Jurkat, Clone E6-1 (cell line): ENCODE data around the gene CEP57L1.
A peak's percentile ranks its signal among the peaks of the same experiment; 100 is the strongest.
"Not testable (repeated sequence)": the region's sequence is repeated elsewhere in the genome, so short reads cannot be mapped to it uniquely, and the experiment has no call there.

Experiments
- DNase-seq: peaks from one replicate; pipeline ENCODE4 v3.0.0-alpha.2; 2011; ENCODE audit warnings: low read depth, low spot score
- H3K4me3 ChIP-seq: 2 replicates; pipeline ENCODE4 v1.5.1; 2011; ENCODE audit warnings: mild to moderate bottlenecking, low read length, control low read depth, moderate library complexity

The CEP57L1 gene

DNA sequence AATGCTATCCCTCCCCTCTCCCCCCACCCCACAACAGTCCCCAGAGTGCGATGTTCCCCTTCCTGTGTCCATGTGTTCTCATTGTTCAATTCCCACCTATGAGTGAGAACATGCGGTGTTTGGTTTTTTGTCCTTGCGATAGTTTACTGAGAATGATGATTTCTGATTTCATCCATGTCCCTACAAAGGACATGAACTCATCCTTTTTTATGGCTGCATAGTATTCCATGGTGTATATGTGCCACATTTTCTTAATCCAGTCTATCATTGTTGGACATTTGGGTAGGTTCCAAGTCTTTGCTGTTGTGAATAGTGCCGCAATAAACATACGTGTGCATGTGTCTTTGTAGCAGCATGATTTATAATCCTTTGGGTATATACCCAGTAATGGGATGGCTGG lies 52.9 kb downstream of the CEP57L1 start:
- DNase-seq, H3K4me3 ChIP-seq: not testable (repeated sequence)

DNA sequence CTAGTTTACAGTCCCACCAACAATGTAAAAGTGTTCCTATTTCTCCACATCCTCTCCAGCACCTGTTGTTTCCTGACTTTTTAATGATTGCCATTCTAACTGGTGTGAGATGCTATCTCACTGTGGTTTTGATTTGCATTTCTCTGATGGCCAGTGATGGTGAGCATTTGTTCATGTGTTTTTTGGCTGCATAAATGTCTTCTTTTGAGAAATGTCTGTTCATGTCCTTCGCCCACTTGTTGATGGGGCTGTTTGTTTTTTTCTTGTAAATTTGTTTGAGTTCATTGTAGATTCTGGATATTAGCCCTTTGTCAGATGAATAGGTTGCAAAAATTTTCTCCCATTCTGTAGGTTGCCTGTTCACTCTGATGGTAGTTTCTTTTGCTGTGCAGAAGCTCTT lies 53.4 kb downstream of the CEP57L1 start:
- not testable (repeated sequence) for H3K4me3 ChIP-seq, DNase-seq

DNA sequence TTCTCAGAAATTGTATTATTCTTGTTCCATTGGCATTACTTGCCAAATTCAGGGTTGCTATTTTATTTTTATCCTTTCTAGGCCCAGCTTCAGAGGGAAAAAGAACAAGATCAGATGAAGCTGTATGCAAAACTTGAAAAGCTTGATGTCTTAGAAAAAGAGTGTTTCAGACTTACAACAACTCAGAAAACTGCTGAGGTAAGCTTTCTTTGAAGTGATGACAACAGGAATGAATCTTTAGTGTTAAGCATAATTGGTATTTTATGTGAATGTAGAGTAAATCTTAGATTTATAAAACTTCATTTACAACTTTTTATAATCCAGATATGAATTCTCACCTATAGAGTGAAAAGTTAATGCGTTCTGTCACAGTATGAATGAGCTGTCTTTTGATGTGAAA lies 58.4 kb downstream of the CEP57L1 start:
- no peak for DNase-seq
- H3K4me3 ChIP-seq = no peak overlapping the region

DNA sequence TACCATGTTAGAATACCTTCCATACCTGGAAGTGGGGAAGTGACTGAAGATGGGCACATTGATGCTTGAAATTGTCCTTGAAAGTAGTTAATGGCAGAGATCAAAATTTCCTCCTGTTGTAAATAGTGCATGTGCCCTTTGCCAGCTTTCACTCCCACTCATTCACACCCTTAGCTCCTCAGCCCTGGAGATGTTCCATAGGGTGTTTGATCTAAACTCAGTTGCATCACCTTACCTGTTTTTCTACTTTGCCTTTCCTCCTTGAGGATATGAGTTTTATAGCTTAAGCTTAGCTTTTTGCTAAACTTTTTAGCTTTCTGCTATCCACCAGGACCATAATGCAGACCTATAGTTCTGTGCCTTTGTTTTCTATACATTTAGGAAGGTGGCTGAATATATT lies 69.0 kb downstream of the CEP57L1 start:
- no peak for DNase-seq
- no peak overlapping the region for H3K4me3 ChIP-seq

DNA sequence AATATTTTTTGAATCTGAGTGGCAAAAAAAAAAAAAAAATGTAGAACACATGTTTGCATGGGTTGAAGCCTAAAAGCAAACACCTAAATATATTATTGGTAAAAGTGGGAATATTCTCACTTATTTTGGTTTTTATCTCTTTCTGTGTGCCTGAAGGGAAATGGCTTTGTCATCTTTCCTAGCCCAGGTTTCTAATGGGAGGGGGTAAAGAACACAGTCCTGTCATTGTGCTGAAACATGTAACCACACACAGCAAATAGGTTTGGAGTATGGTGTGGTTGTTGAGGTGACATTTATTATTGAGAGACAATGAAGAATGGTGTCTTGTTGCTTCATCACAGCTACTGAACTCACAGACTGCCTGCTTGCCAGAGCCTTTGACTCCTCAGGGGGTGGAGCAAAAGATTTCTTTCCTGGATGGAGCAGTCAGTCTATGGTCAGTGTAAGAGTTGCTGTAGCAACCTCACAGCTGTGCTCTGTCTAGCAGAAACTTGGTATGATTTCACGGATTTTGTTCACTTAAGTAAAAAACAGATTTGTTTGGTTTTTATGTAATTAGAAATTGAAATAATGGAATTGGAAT lies 70.2 kb downstream of the CEP57L1 start:
- DNase-seq = no peak
- no peak overlapping the region for H3K4me3 ChIP-seq

DNA sequence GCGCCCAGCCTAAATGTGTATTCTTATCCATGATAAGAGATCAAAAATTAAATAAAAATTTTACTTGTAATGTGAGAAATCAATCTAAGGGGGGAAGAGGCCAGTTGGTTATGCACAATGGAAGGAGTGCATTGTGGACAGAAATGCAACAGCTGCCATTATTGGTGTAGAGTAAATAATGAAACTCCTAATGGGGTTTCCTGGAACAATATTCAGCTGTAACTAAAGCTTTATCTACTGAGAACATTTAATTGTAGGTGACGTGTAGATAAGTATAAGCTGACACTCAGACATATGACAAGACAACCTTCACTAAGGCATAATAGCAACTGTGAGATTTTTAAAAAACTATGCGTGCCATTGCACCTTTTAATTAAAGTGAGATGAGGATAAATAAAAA lies 71.4 kb downstream of the CEP57L1 start:
- no peak overlapping the region for H3K4me3 ChIP-seq
- no peak for DNase-seq

DNA sequence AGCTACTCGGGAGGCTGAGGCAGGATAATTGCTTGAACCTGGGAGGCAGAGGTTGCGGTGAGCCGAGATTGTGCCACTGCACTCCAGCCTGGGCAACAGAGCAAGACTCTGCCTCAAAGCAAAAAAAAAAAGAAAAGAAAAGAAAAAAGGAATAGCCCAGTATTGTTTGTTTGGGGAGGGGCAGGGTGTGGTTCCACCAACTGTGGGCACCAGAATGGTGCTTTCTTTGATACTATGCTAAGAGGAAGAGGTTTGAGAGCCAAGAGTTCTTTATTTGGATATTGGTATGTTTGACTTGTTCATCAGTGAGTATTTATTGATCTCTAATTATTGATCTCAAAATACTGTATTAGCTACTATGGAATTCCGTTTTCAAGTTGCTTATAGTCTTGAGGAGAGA lies 72.3 kb downstream of the CEP57L1 start:
- DNase-seq = no peak
- no peak overlapping the region for H3K4me3 ChIP-seq

DNA sequence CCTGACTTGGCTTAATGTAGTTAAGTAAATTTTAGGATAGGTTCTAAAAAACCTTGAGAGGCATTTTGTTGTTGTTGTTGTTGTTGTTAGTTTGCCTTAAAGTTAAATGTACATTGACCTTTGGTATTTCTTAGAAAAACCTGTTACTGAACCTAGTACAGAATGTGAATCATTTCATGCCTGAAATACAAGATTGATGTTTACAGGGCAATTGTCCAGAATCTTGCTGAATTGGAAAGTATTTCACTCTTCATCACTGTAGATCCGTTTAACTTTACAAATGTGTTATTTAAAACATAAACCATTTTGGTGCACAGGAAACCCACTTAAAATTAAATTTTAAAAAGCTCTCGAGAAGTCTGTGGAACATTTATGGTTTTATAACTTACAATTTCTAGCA lies 75.0 kb downstream of the CEP57L1 start:
- DNase-seq = no peak
- H3K4me3 ChIP-seq = no peak overlapping the region

DNA sequence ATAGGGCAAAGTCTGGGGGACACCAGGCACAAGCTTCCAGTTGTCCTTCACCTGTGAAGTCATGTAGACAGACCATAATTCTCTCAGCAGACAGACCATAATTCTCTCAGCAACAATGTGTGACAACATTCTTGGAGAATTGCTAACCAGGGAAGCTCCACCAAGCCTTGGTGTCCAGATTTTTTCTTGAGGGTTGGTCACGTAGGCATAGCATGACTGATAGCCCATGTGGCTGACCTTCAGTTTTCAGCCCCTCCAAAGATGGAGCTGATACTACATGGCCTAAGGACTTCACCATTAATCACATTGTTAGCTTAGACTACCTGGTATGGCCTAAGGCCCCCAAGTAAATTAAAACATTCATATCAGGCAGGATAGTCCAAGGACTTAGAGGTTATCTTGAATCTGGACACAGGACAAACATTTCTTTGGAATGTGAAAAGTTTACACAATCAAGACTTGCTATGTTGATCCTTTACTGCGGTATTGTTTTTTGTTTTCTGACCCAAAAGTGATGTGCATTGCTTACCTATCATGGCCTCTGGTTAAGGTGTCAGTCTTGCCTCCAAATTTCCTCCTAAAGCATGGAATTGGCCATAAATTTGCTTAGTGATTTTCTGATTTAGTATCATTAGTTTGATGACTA lies 76.9 kb downstream of the CEP57L1 start:
- DNase-seq = no peak
- no peak overlapping the region for H3K4me3 ChIP-seq

DNA sequence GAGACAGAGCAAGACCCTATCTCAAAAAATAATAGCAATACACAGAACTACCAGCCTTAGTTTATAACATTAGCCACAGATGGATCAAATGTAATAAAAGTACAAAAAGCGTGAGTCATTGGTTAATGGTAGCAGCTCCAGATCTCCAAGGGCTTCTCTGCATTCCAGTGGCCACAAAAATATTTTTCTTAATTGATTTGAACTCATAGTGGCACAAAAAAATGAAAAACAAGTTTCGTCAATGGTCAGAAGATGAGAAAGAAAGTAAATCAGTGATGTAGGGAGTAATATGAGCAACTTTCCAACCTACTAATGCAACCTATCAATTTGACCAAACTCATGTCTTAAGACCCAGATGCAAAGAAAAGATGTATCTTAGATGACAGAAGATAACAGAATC lies 79.6 kb downstream of the CEP57L1 start:
- no peak for DNase-seq
- no peak overlapping the region for H3K4me3 ChIP-seq

DNA sequence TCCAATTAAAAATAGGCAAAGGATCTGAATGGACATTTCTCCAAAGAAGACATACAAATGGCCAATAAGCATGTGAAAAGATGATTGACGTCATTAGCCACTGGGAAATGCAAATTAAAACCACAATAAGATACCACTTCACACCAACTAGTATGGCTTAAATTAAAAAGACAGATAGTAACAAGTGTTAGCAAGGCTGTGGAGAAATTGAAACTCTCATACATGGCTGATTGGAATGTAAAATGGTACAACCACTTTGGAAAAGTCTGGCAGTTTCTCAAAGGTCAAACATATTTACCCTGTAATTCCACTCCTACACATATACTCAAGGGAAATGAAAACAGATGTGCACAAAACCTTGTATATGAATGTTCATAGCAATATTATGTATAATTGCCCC lies 83.6 kb downstream of the CEP57L1 start:
- H3K4me3 ChIP-seq = no peak overlapping the region
- DNase-seq = no peak

DNA sequence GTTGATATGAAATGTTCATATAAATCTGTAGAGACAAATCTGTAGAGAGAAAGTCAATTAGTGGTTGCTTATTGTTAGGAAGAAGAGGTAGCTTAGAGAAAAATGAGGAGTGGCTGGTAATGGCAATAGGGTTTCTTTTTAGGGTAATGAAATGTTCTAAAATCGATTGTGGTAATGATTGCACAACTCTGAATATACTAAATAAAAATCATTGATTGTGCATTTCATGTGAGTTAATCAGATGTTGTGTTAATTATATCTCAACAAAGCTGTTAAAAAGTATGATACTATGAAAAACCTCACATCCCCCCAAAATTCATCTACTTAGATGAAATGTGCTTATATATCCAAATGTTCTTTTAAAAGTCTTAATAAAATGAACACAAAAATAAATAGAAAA lies 84.2 kb downstream of the CEP57L1 start:
- no peak for DNase-seq
- no peak overlapping the region for H3K4me3 ChIP-seq

DNA sequence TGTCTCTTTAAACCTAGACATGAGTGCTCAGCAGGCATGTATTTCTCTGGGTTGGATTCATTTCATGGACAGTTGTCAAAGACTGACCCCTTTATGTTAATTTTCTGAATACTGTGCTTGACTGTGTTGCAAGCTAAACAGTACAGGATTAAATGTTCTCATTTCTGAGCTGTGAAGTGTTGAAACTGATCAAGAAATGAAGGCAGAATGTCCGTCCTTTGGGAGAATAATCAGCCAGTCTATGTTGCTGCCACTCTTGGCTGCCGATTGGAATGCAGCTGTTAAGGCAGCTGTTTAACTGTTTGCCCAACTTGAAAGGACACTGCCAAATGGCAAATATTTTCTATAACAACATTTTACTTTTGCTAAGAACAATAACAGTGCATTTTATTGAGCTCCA lies 87.3 kb downstream of the CEP57L1 start:
- no peak for DNase-seq
- no peak overlapping the region for H3K4me3 ChIP-seq

DNA sequence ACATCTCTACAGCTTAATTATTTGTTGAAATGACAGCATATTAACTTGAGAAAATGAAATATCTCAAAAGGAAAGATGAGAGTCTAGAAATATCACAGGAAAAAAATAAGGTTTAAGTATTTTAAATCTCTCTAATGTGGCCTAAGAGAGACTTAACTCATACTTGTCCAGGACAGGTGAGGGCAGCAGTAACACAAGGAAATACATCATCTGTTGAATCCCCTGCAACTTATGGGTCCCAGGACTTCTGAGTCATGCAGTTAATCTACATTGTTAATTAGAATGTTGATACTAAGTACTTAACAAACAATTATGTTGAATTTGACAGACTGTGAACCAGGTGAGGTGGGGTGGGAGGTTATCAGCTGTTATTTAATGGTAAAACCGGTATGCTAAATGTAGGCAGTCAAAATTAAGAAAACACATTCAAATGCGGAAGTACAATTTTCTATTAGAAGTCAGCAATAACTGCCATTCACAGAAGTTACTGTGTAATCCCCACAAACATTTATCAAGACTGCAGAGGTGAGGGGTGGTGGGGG lies 87.9 kb downstream of the CEP57L1 start:
- peak; percentile 16 for DNase-seq
- H3K4me3 ChIP-seq = no peak overlapping the region

DNA sequence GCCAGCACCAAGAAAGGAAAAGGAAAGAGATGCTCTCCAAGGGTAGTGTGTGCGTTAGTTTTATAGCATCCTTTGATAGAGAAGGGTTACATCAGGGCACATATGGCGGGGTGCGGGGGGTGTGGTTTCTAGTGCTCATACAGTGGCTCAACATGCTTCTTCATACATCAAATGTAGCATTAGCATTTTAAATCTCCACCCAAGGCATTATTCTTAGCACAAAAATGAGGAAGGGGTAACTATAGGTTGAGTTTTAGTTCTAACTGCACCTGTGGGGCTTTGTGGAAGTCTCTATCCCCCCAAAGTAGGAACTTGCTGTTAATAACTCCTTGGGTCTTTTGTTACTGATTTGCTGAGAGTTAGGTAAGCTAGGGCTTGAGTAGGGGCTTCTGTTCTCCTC lies 89.3 kb downstream of the CEP57L1 start:
- no peak for DNase-seq
- no peak overlapping the region for H3K4me3 ChIP-seq

DNA sequence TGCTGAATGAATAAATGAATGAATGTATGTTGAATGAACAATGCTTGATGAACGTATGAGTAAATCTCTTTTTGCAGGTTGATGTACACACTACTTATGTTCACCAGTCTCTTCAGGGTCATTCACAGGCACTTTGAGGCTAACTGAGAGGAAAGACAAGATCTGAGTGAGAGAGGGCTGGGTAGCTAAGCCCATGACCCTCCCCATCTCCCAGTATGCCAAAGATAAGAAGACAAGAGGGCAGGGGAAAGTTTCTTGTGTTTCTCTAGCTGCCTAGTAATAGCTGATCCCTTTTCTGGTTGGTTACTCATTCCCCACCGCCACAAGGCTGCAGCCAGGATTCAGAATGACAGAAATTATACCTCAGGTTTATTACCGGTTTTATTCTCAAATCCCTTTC lies 90.7 kb downstream of the CEP57L1 start:
- DNase-seq = no peak
- no peak overlapping the region for H3K4me3 ChIP-seq

DNA sequence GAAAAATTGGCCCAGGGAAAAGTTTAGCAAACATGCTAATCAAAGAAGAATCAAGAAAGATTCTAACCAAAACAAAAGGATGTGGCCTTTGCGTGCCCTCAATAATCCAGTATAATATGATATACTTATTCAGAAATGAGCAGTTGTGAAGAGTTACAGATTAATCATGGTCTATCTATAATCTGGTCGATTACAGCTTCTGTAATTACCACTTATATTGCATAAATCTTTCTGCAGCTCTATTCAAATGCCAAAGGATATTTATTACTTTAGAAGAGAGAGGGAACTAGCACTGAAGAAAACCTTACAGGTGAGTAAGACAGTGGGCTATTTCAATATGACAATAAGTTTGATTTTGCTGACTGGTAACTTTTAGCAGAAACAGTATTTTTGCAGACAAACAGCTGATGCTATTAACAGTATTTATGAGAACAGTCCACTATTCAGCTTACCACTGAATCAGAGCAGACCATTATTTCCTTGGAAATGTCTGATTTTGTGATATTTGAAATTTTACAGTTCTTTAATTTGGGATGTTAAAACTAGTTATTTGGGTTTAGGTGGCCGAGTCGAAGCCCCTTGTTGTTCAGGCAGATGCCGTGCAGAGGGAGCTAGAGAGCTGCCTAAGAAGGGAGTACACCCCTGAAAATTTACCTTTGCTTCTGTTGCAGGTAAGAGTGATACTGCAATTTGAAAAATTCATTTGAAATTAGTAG lies 92.2 kb downstream of the CEP57L1 start:
- no peak overlapping the region for H3K4me3 ChIP-seq
- DNase-seq = peak; percentile 54

DNA sequence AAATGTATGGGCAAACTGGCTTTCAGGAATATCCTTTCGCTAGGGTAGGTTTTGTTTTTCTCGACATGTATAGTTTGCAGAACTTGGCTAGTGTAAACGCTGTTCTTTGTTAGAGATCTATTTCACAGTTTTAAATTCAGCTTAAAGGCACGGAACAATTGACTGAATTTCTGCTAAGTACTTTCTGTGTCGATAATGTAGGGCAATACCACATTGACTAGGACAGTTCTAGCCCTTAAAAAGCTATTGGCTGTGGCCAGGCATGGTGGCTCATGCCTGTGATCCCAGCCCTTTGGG lies 92.8 kb downstream of the CEP57L1 start:
- no peak overlapping the region for H3K4me3 ChIP-seq
- no peak for DNase-seq

DNA sequence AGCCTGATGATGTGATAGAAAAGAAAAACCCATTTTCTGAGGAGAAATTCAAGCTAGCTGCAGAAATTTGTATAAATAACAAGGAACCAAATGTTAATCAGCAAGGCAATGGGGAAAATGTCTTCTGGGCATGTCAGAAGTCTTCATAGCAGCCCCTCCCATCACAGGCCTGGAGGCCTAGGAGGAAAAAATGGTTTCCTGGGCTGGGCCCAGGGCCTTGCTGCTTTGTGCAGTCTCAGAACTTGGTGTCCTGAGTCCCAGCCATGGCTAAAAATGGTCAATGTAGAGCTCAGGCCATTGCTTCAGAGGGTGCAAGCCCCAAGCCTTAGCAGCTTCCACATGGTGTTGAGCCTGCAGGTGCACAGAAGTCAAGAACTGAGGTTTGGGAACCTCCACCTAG lies 96.1 kb downstream of the CEP57L1 start:
- not testable (repeated sequence) for DNase-seq, H3K4me3 ChIP-seq

DNA sequence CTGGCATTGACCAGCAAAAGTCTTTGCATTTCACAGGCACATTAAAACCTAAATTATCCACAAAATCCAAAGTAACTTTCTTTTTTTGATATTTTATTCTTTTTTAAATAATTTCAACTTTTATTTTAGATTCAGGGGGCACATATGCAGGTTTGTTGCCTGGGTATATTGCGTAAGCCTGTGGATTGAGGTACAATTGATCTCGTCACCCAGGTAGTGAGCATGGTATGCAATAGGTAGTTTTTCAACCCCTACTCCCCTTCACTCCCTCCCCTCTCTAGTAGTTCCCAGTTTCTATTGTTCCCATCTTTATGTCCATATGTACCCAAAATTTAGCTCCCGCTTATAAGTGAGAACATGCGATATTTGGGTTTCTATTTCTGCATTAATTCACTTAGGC lies 97.6 kb downstream of the CEP57L1 start:
- DNase-seq = no peak
- H3K4me3 ChIP-seq = no peak overlapping the region

DNA sequence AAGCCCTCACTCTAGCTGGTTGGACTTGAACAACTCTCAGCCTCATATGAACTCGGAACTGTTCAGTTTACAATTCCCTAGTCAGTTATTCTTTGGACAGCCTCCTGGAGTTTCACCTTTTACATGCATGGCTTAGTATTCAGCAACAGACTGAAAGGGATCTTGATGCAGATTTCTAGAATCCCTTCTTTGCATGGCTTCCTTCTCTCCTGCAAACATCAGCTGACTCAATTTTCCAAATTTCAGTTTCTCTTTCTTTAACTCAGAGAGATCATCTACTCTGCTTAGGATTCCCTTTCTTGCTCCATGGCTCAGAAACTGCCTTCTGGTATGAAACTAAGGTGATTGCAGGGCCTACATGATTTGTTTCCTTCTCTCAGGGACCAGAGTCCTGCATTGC lies 99.6 kb downstream of the CEP57L1 start:
- H3K4me3 ChIP-seq = no peak overlapping the region
- no peak for DNase-seq
